ENCODE data around the gene PIF1.

PIF1 gene

GRCh38 chr15:64773606-64774005 is 51.8 kb downstream of the PIF1 start:
- DNase-seq = no peak

DNA sequence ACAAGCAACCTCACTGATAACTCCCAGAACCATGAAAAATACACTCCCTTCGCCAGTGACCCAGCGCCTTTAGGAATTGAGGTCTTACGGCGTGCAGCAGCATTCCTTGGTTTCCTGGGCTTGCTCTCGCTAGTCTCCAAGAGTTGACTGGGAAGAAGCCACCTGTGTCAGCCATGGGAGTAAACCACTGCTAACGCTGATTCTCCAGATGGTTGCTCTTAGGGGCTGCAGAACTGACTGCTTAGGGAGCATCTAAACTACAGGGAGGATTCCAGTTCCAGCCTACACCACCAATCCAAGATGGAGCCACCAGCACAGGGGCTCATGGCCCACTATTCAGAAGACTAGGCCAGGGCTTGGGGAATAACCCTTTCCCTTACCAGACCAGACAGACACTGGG is 52.5 kb downstream of the PIF1 start:
- DNase-seq = no peak

- DNase-seq = no peak
Observed at GRCh38 chr15:64772488-64772887, 53.0 kb downstream of the PIF1 start.

GRCh38 chr15:64770626-64771025 is 54.8 kb downstream of the PIF1 start:
- DNase-seq = no peak

- no peak for DNase-seq
Observed at GRCh38 chr15:64767203-64767602, 58.2 kb downstream of the PIF1 start.

DNA sequence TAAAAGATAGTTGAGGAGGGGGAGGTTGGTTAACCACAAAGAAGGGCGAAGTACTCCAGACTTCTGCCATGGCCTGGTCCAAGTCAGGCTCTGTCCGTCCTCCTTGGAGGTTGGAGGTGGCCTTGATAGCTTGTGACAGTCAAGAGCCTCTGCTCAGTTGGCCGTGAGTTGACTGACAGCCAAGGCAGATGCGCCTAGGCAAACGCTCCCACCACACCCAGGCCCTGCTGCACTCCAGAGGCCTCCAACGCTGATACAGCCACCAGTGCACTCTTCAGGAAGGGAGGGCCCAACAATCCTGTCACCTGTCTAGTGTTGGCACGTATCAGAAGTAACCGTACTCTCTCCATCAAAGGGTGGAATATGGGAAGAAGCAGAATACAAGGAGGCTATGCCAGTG is 59.4 kb downstream of the PIF1 start:
- DNase-seq = no peak

Data from activated effector memory CD4-positive, alpha-beta T cell treated with anti-CD3 and anti-CD28 coated beads, Interleukin-2, amount 50 U/mL, for 16 hours (primary cell).